ENCODE results near the gene EDN2.

GRCh38 chr1:41446851-41447610, 37.5 kb downstream of the EDN2 start:
- no peak for TF ChIP-seq MYNN (tag by site-specific recombination; IDR thresholded peaks at IDR 0.05; ENCODE audit: borderline replicate concordance)
- no peak for TF ChIP-seq ZFP37 (tag by site-specific recombination; IDR thresholded peaks at IDR 0.05)

Measured in HEK293 (cell line).